Esophagus muscularis mucosa (tissue), 4 donors: ENCODE measurements around the gene PADI6. TPM values are rescaled to one million over a fixed set of nuclear protein-coding genes. Genes with fewer than 3 reads are reported as not detected.
A peak's percentile ranks its signal among the peaks of the same experiment; 100 is the strongest.

Source experiments
- DNase-seq: peaks from one replicate; pipeline ENCODE4 v3.0.0-alpha.2; 2017; ENCODE audit errors: extremely low spot score
- H3K27ac ChIP-seq, 4 donors: fragments of 200-600 bp; sonication (generic); replicated peaks in 1 of 4; 1 replicate in 3 of 4; 2 replicates in 1 of 4; pipeline ENCODE4 v1.5.1; 2016 to 2019; ENCODE audit warnings: mild to moderate bottlenecking in 1 of 4
- H3K27me3 ChIP-seq, 4 donors: fragments of 200-600 bp; sonication (generic); one replicate each; pipeline versions ENCODE4 v1.5.1 to v1.6.0; 2016 to 2019
- H3K36me3 ChIP-seq, 4 donors: fragments of 200-600 bp; sonication (generic); one replicate each; pipeline ENCODE4 v1.5.1; 2016 to 2019
- H3K4me1 ChIP-seq, 4 donors: fragments of 200-600 bp; sonication (generic); one replicate each; pipeline ENCODE4 v1.5.1; 2016 to 2019
- H3K4me3 ChIP-seq, 4 donors: fragments of 200-600 bp; sonication (generic); 1 replicate in 2 of 4; 2 replicates in 2 of 4; pipeline ENCODE4 v1.5.1; 2016 to 2019; ENCODE audit warnings: mild to moderate bottlenecking in 4 of 4, moderate library complexity in 1 of 4
- H3K9me3 ChIP-seq, 4 donors: fragments of 200-600 bp; sonication (generic); 1 replicate in 3 of 4; 2 replicates in 1 of 4; pipeline ENCODE4 v1.5.1; 2016 to 2019
- EP300 ChIP-seq: sonication (generic); formaldehyde crosslinking; IDR thresholded peaks from one replicate; pipeline ENCODE4 v1.6.1; 2017; ENCODE audit warnings: antibody characterized with exemption
- POLR2A ChIP-seq: fragments of 450-650 bp; IDR thresholded peaks from one replicate; pipeline ENCODE4 v1.6.1; 2017; ENCODE audit warnings: antibody characterized with exemption, moderate library complexity, mild to moderate bottlenecking, low read depth
- POLR2AphosphoS5 ChIP-seq, 2 donors: sonication (generic); formaldehyde crosslinking; IDR thresholded peaks; one replicate each; pipeline ENCODE4 v1.6.1; 2017; ENCODE audit warnings: antibody characterized with exemption in 2 of 2
- WGBS: methylation state at CpG from one replicate; pipeline ENCODE4 v1.1.5; 2018; 5-methylcytosine and 5-hydroxymethylcytosine counted together
- intact Hi-C: fragments of 100-400 bp; cut with DNase I; formaldehyde crosslinking; loops from one replicate; pipeline ENCODE4 v1.15.1; 2023
- total RNA-seq, 4 donors: library from RNA; depleted of rRNA; stranded (reverse); fragments of >200 nt; gene quantifications; one replicate each; pipeline versions ENCODE4 v1.1.0 to v1.2.1, GENCODE V29; 2016
- TF ChIP-seq, protein P1 (sequence below), 3 experiments: fragments of 200-600 bp in 2 of 3; fragments of 450-650 bp in 1 of 3; sonication (generic) in 2 of 3; IDR thresholded peaks; one replicate each; pipeline ENCODE4 v1.5.1; 2017 to 2019; ENCODE audit warnings: antibody characterized with exemption in 3 of 3, mild to moderate bottlenecking in 2 of 3, moderate library complexity in 1 of 3

Gene PADI6
- total RNA-seq, 4 donors from 2014 or later: not detected

DNA sequence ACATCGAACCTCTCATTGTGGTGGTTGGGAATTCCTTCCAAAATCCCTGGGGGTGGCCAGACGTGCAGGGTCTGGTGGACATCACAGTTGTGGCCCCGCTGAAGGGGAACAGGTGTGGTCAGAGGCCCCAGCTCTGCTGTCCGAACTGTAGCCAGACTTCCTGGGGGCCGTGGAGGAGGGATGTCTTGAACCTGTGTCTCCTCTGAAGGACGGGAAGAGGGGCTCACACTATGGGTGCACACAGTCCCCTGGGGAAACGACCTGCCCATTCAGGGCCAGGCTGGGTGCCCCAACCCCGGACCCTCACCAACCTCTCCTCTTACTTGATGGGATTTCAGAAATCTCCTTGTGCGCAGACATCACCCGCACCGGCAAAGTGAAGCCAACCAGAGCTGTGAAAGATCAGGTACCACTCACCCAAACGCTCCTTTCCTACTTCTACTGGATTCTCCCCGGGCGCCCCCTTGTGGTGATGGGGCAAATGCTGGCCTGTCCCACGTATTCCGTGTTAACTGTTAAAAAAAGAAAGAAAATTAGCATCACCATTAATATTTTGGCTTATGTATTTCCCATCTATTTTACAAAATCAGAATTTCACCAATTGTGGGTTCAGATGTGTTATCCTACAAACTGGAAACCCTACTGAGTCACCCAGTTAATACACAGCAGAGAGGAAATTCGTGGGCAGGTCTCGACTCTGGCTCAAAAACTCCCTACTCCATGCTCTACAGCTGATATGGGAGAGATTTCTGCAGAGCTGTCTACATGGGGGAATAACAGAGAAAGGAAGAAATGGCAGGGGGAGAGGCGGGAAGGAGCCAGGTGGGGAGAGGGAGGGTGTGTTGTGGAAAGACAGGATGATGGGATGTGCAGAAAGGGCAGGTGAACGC lies 35.9 kb upstream of the PADI6 start:
- peaks cover 0 to 58% (median 3%) of the 10 kb centered on the region in 4 donors for H3K27me3 ChIP-seq
- DNase-seq: no peak
- peaks cover 0 to 12% (median 0%) of the 10 kb centered on the region in 4 donors for H3K9me3 ChIP-seq
- no peaks in the 10 kb centered on the region for H3K4me1 ChIP-seq
- no peak overlapping the region for H3K4me3 ChIP-seq
- H3K27ac ChIP-seq: no peak overlapping the region
- intact Hi-C loops: loop anchor here (10.0 kb wide), 1 partner anchor 211 kb away; no protein-coding TSS in a partner anchor
- 25% methylated on average over 13 of the region's 20 CpGs for WGBS
- TF ChIP-seq POLR2AphosphoS5 (IDR thresholded peaks at IDR 0.05): no peak
- TF ChIP-seq, protein P1, sequence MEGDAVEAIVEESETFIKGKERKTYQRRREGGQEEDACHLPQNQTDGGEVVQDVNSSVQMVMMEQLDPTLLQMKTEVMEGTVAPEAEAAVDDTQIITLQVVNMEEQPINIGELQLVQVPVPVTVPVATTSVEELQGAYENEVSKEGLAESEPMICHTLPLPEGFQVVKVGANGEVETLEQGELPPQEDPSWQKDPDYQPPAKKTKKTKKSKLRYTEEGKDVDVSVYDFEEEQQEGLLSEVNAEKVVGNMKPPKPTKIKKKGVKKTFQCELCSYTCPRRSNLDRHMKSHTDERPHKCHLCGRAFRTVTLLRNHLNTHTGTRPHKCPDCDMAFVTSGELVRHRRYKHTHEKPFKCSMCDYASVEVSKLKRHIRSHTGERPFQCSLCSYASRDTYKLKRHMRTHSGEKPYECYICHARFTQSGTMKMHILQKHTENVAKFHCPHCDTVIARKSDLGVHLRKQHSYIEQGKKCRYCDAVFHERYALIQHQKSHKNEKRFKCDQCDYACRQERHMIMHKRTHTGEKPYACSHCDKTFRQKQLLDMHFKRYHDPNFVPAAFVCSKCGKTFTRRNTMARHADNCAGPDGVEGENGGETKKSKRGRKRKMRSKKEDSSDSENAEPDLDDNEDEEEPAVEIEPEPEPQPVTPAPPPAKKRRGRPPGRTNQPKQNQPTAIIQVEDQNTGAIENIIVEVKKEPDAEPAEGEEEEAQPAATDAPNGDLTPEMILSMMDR (IDR thresholded peaks at IDR 0.05): peak; percentile 40 to 66 (median 56)
- H3K36me3 ChIP-seq: no peaks in the 10 kb centered on the region

DNA sequence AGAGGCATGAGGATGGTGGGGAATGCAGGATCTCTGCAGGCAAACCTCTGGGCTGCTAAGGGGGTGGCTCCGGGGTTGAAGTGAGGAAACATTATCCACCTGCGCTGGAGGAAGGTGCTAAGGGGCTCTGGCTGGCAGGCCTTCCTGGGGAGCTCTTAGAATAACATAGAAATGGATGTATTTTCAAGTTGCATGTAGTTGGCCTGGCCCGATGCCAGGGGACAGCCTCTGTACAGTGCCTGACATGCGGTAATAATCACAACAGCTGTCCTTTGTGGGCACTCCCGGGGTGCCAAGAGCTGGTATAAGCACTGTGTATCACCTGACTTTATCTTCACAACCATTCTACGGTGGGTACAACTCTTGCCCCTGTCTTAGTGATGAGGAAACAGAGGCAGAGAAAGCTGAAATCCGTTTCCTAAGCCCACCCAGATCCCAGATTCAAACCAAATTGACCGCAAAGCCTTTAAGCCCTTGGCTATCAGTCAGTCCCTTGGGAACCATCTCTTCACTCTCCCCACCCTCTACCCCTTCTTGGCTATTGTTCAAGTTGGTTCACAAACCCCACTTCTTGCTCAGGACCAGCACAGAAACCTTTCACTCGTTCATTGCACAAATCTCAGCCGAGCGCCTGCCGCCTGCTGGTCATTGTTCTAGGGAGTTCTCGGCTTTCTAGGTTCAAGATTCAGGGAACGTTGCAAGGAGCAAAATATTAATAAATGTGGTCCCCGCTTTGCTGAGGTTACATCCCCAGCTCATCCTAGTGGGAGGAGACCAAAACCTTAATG lies 33.1 kb upstream of the PADI6 start:
- no peak overlapping the region for H3K4me3 ChIP-seq
- no peak overlapping the region for H3K27ac ChIP-seq
- no peaks in the 10 kb centered on the region for H3K4me1 ChIP-seq
- intact Hi-C loops: loop anchor here (10.0 kb wide), 1 partner anchor 214 kb away; no protein-coding TSS in a partner anchor
- no peaks in the 10 kb centered on the region for H3K36me3 ChIP-seq
- H3K9me3 ChIP-seq: no peaks in the 10 kb centered on the region
- peaks cover 0 to 50% (median 3%) of the 10 kb centered on the region in 4 donors for H3K27me3 ChIP-seq
- DNase-seq: no peak
- 75% methylated on average over 15 of the region's 15 CpGs for WGBS
- TF ChIP-seq, protein P1 (IDR thresholded peaks at IDR 0.05): no peak
- TF ChIP-seq EP300 (no peak), POLR2A (no peak), POLR2AphosphoS5 (IDR thresholded peaks at IDR 0.05) (no peak)

DNA sequence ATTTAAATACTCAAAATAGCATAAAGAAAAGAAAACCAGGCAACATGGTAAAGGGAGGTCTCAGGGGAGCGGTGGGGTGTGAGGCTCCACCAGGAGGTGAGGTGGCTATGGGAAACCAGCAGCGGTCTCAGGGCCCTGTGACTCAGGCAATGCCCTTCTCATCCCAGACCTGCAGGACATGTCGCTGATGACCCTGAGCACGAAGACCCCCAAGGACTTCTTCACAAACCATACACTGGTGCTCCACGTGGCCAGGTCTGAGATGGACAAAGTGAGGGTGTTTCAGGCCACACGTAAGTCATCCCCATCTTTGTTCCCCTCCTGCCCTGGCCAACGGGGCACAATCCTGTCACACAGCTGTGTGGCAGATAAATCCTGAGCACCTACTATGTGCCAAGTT lies 32.5 kb upstream of the PADI6 start:
- intact Hi-C loops: loop anchor here (10.0 kb wide), 1 partner anchor 215 kb away; no protein-coding TSS in a partner anchor
- no peak overlapping the region for H3K27ac ChIP-seq
- no peaks in the 10 kb centered on the region for H3K9me3 ChIP-seq
- H3K36me3 ChIP-seq: no peaks in the 10 kb centered on the region
- no peaks in the 10 kb centered on the region for H3K4me1 ChIP-seq
- WGBS: 80% methylated on average over 7 of the region's 7 CpGs
- TF ChIP-seq POLR2AphosphoS5 (IDR thresholded peaks at IDR 0.05) (no peak), EP300 (no peak), POLR2A (no peak)
- TF ChIP-seq, protein P1 (IDR thresholded peaks at IDR 0.05): no peak
- no peak overlapping the region for H3K4me3 ChIP-seq
- DNase-seq: no peak
- peaks cover 0 to 50% (median 3%) of the 10 kb centered on the region in 4 donors for H3K27me3 ChIP-seq

DNA sequence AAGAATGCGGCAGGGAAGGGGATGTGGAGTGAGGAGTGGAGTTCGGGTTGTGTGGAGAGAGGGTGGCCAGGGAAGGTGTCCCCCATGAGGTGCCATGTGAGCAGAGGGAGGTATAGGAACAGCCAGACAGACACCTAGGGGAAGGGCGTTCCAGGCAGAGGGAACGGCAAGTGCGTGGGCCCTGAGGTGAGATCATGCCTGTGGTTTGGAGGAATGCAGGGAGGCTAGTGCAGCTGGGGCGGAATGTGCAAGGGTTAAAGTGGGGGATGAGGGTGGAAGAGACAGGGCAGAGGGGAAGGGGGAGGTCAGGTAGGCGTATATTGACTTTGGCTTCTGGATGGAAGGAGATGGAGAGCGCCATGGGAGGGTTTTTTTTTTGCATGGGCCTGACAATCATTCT lies 31.6 kb upstream of the PADI6 start:
- intact Hi-C loops: no loop called here
- H3K4me3 ChIP-seq: no peak overlapping the region
- TF ChIP-seq POLR2AphosphoS5 (IDR thresholded peaks at IDR 0.05) (no peak), POLR2A (no peak), EP300 (no peak)
- TF ChIP-seq, protein P1 (IDR thresholded peaks at IDR 0.05): no peak
- 79% methylated on average over 8 of the region's 8 CpGs for WGBS
- DNase-seq: no peak
- H3K27ac ChIP-seq: no peak overlapping the region
- no peaks in the 10 kb centered on the region for H3K9me3 ChIP-seq
- H3K36me3 ChIP-seq: no peaks in the 10 kb centered on the region
- peaks cover 0 to 45% (median 3%) of the 10 kb centered on the region in 4 donors for H3K27me3 ChIP-seq
- H3K4me1 ChIP-seq: no peaks in the 10 kb centered on the region
